ENCODE data around the gene KIAA0232. TPM values are rescaled to one million over a fixed set of nuclear protein-coding genes. Genes with fewer than 3 reads are reported as not detected.
A peak's percentile ranks its signal among the peaks of the same experiment; 100 is the strongest.

KIAA0232 gene, protein sequence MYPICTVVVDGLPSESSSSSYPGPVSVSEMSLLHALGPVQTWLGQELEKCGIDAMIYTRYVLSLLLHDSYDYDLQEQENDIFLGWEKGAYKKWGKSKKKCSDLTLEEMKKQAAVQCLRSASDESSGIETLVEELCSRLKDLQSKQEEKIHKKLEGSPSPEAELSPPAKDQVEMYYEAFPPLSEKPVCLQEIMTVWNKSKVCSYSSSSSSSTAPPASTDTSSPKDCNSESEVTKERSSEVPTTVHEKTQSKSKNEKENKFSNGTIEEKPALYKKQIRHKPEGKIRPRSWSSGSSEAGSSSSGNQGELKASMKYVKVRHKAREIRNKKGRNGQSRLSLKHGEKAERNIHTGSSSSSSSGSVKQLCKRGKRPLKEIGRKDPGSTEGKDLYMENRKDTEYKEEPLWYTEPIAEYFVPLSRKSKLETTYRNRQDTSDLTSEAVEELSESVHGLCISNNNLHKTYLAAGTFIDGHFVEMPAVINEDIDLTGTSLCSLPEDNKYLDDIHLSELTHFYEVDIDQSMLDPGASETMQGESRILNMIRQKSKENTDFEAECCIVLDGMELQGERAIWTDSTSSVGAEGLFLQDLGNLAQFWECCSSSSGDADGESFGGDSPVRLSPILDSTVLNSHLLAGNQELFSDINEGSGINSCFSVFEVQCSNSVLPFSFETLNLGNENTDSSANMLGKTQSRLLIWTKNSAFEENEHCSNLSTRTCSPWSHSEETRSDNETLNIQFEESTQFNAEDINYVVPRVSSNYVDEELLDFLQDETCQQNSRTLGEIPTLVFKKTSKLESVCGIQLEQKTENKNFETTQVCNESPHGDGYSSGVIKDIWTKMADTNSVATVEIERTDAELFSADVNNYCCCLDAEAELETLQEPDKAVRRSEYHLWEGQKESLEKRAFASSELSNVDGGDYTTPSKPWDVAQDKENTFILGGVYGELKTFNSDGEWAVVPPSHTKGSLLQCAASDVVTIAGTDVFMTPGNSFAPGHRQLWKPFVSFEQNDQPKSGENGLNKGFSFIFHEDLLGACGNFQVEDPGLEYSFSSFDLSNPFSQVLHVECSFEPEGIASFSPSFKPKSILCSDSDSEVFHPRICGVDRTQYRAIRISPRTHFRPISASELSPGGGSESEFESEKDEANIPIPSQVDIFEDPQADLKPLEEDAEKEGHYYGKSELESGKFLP (N-terminal part only)
- total RNA-seq = 10.8 TPM

DNA sequence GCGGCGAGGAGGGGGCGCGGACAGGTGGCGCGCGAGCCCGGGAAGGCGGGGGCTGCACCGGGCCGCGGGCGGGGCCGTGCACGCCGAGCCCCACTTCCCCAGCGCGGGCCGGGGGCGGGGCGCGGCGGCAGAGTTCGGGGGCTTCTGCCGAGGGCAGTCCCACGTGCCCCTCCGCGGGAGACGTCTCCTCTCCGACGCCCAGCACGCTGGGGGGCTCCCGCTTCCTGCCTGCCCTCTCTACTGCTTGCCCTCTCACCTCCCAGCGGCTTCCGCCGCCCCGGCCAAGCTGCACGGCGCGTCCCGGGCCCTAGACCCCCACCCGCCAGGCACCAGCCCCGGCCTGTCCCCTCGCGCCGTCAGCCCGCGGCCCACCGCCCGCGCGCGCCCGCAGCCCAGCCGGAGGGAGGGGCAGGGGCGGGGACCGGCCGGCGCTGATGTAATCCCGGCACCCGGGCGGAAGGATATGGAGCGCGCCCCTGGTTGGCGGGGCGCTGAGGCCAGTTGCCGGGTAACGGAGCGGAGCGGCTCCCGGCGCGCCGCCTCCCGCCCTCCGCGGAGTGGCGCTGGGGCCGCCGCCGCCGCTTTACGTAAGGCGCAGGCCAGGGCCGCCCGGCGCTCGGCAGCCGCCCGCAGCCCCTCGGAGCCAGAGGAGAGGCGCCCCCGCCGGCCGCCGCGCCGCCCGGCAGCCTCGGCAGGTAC is at the start of gene KIAA0232:
KIAA0232 (plus strand) TSS at position 581 of the 699 bp plus-strand sequence. CDS start 41,727 bp downstream, outside the sequence.
- DNase-seq (ENCODE audit: low read depth in 2 of 3, low spot score in 2 of 3) = peak; percentile 84 to 95 (median 93)

DNA sequence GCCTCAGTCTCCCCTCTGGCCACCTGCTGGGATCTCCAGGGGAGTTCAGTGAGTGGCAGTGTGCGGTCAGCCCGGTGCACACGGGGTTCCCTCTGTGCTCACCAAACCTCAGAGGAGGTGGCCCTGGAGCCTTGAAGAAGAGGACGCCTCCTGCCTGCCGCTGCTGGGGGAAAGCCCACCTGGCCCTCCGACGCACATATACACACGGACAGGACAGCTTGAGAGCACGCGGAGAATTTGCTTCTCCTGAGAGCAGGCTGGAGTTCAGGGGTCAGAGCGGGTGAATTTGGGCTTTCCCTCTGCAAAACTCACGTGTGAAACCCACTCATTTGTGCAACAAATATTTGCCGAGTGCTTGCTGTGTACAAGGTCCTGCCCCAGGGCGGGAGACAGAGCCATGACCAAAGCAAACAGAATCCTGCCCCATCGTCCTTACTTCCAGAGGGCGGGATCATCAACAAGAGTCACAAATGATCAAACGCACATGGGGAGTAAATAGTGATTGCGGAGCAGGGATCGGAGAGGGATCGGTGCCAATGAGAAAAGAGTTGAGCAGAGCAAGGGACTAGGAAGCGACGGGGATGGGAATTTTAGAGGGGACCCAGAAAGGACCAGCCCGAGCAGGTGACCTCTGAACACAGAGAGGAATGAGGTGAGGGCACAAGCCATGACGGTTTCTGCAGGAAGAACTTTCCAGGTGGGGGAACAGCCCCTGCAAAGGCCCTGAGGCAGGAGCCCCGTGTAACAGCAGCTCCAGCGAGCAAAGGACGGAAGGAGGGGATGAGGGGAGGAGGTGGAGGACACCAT is 49.0 kb upstream of the KIAA0232 start:
- DNase-seq (ENCODE audit: low read depth in 2 of 3, low spot score in 2 of 3) = no peak

- no peak for DNase-seq (ENCODE audit: low read depth in 2 of 3, low spot score in 2 of 3)
These were observed 48.3 kb upstream of the KIAA0232 start for GRCh38 chr4:6734165-6734786.

GRCh38 chr4:6739920-6740319 is 42.6 kb upstream of the KIAA0232 start:
- DNase-seq (ENCODE audit: low read depth in 2 of 3, low spot score in 2 of 3) = no peak

GRCh38 chr4:6740347-6740746 is 42.2 kb upstream of the KIAA0232 start:
- no peak for DNase-seq (ENCODE audit: low read depth in 2 of 3, low spot score in 2 of 3)

- DNase-seq (ENCODE audit: low read depth in 2 of 3, low spot score in 2 of 3) = no peak
These were observed 40.0 kb upstream of the KIAA0232 start for GRCh38 chr4:6742507-6742906.

- no peak for DNase-seq (ENCODE audit: low read depth in 2 of 3, low spot score in 2 of 3)
These were observed 39.5 kb upstream of the KIAA0232 start for GRCh38 chr4:6742989-6743388.

GRCh38 chr4:6746721-6747293 is 35.7 kb upstream of the KIAA0232 start:
- DNase-seq (ENCODE audit: low read depth in 2 of 3, low spot score in 2 of 3) = no peak

- no peak for DNase-seq (ENCODE audit: low read depth in 2 of 3, low spot score in 2 of 3)
These were observed 35.1 kb upstream of the KIAA0232 start for GRCh38 chr4:6747294-6748051.

GRCh38 chr4:6748286-6748685 is 34.2 kb upstream of the KIAA0232 start:
- DNase-seq (ENCODE audit: low read depth in 2 of 3, low spot score in 2 of 3) = no peak

- DNase-seq (ENCODE audit: low read depth in 2 of 3, low spot score in 2 of 3) = no peak
These were observed 33.0 kb upstream of the KIAA0232 start for GRCh38 chr4:6749340-6750171.

- no peak for DNase-seq (ENCODE audit: low read depth in 2 of 3, low spot score in 2 of 3)
These were observed 32.0 kb upstream of the KIAA0232 start for GRCh38 chr4:6750286-6751221.

- DNase-seq (ENCODE audit: low read depth in 2 of 3, low spot score in 2 of 3) = no peak
These were observed 30.7 kb upstream of the KIAA0232 start for GRCh38 chr4:6751611-6752485.

- peak in 1 of 3 donors; percentile 52 for DNase-seq (ENCODE audit: low read depth in 2 of 3, low spot score in 2 of 3)
These were observed 30.1 kb upstream of the KIAA0232 start for GRCh38 chr4:6752486-6752829.

DNA sequence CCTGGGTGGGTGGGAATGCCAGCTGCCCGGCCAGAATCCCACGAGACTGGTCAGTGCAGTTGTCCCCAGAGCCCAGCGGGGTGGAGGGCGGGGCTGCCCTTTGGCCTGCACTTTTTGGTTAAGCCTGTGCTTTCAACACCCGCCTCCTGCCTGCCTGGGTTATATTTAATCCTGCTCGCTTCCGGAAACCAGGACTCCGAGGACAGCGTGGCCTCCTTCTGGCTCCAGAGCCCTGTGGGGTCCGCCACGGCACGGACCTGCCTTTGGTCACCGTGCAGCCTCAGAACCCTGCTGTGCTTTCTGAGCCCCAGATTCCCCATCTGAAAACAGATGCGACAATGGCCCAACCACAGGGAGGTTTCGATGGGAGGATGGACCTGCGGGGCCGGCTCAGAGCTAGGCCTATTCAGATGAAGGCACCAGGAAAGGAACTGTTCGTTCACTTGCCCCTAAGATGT is 29.4 kb upstream of the KIAA0232 start:
- DNase-seq (ENCODE audit: low read depth in 2 of 3, low spot score in 2 of 3) = no peak
